Measurements from ENCODE around the gene SSBP4.
"Not testable (repeated sequence)": the region's sequence is repeated elsewhere in the genome, so short reads cannot be mapped to it uniquely, and the experiment has no call there.

Gene SSBP4

GRCh38 chr19:18419195-18419698, at the start of gene SSBP4:
TSS of gene SSBP4 (plus strand) at chr19:18419398. CDS start at chr19:18419649, 251 bp downstream.
- peak in 47 of 58 donors; percentile 26 to 84 (median 62) for DNase-seq

GRCh38 chr19:18373407-18373891, 45.7 kb upstream of the SSBP4 start:
- no peak for DNase-seq

- DNase-seq = peak in 54 of 58 donors; percentile 11 to 90 (median 55)
These were observed 45.1 kb upstream of the SSBP4 start for GRCh38 chr19:18373892-18374629.

- DNase-seq = no peak
These were observed 42.2 kb upstream of the SSBP4 start for GRCh38 chr19:18377026-18377425.

GRCh38 chr19:18379803-18380747, 39.1 kb upstream of the SSBP4 start:
- DNase-seq = peak in 1 of 58 donors; percentile 16

- DNase-seq = no peak
These were observed 38.4 kb upstream of the SSBP4 start for GRCh38 chr19:18380843-18381242.

- not testable (repeated sequence) for DNase-seq
These were observed 35.6 kb upstream of the SSBP4 start for GRCh38 chr19:18383622-18384021.

GRCh38 chr19:18384775-18385174, 34.4 kb upstream of the SSBP4 start:
- no peak for DNase-seq

GRCh38 chr19:18385359-18385674, 33.9 kb upstream of the SSBP4 start:
- no peak for DNase-seq

GRCh38 chr19:18385675-18386542, 33.3 kb upstream of the SSBP4 start, which contains the start of gene GDF15:
TSS of gene GDF15 (plus strand) at chr19:18386158. CDS start at chr19:18386190, 32 bp downstream.
- DNase-seq = peak in 1 of 58 donors; percentile 6

- no peak for DNase-seq
These were observed 32.5 kb upstream of the SSBP4 start for GRCh38 chr19:18386543-18387271.

GRCh38 chr19:18388100-18388959, 30.9 kb upstream of the SSBP4 start:
- peak in 54 of 58 donors; percentile 4 to 79 (median 50) for DNase-seq

- DNase-seq = no peak
These were observed 30.1 kb upstream of the SSBP4 start for GRCh38 chr19:18388960-18389725.

GRCh38 chr19:18389726-18390064, 29.5 kb upstream of the SSBP4 start:
- DNase-seq = no peak

GRCh38 chr19:18390065-18390907, 28.9 kb upstream of the SSBP4 start:
- no peak for DNase-seq

- DNase-seq = no peak
These were observed 27.6 kb upstream of the SSBP4 start for GRCh38 chr19:18391509-18392075.

- peak in 2 of 58 donors; percentile 19 for DNase-seq
These were observed 26.8 kb upstream of the SSBP4 start for GRCh38 chr19:18392417-18392816.
